ENCODE results near the gene B4GALT2. TPM values are rescaled to one million over a fixed set of nuclear protein-coding genes. Genes with fewer than 3 reads are reported as not detected.

Gene B4GALT2
- total and polyA plus RNA-seq, 10 of the 15 experiments (the other 5 are each of a cell fraction or from before 2014, with no cell fraction given) = 0.98 to 61.0 (median 23.4) TPM

DNA sequence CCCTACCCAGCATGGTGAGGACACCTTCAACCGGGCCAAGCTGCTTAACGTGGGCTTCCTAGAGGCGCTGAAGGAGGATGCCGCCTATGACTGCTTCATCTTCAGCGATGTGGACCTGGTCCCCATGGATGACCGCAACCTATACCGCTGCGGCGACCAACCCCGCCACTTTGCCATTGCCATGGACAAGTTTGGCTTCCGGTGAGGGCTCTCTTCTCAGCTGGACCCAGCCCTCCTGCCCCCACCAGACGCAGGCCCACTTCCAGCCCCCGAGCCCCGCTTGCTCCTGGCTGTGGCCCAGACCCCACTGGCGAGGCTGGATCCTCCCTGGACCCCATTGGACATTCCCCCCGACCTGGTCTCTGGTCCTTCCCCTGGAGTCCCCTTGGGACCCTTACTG, 5.8 kb downstream of the B4GALT2 start (continued):
- TF ChIP-seq E2F4 (IDR thresholded peaks at IDR 0.05; ENCODE audit: low read depth, low read length) (no peak), RBBP5 (conservative IDR thresholded peaks at IDR 0.05) (no peak), MAX (IDR thresholded peaks at IDR 0.05; ENCODE audit: low read depth, low read length) (no peak)

- RAD21 ChIA-PET (ENCODE audit: unreplicated experiment) = no interaction called here
- Histone ChIP-seq H3K79me2 (ENCODE audit: control insufficient read depth, insufficient read depth, low read length) (no peaks in the 10 kb centered on the region; the same call in none of the 2 replicates), H3K9me3 (replicated peaks; ENCODE audit: control insufficient read depth, insufficient read depth, low read length) (no peaks in the 10 kb centered on the region), H2AFZ (ENCODE audit: control insufficient read depth, low read depth, low read length) (no peak overlapping the region), H3K4me1 (ENCODE audit: control insufficient read depth, insufficient read depth, low read length) (peaks cover 5% of the 10 kb centered on the region), H3K27ac (ENCODE audit: control insufficient read depth, insufficient read depth) (no peak overlapping the region), H4K20me1 (ENCODE audit: control insufficient read depth, insufficient read depth) (no peaks in the 10 kb centered on the region), H3K4me3 (no peak overlapping the region), H3K36me3 (ENCODE audit: control insufficient read depth in 2 of 2, insufficient read depth in 2 of 2, low read length in 1 of 2) (peaks cover 0 to 4% of the 10 kb centered on the region in 2 experiments; a peak in 3 of 4 replicates), H3K4me2 (ENCODE audit: control insufficient read depth, insufficient read depth) (no peak overlapping the region), H3K27me3 (replicated peaks in 1 of 2; ENCODE audit: control insufficient read depth in 2 of 2, insufficient read depth in 2 of 2, low read length in 1 of 2) (no peaks in the 10 kb centered on the region), H3K9ac (ENCODE audit: control insufficient read depth, insufficient read depth, low read length) (no peak overlapping the region)
- in situ Hi-C loops (cut with MboI) = no loop called here
- DNase-seq (ENCODE audit: low read depth, low spot score) (no peak), FAIRE-seq (no peak), ATAC-seq (no peak)
- BruUV-seq (replicated peaks) = no TSS peak
- no peak for TF ChIP-seq EGR1 (IDR thresholded peaks at IDR 0.05; ENCODE audit: borderline replicate concordance in 1 of 2, low read depth in 2 of 2, low read length in 2 of 2)
- no peak for TF ChIP-seq RUNX3 (IDR thresholded peaks at IDR 0.05; ENCODE audit: low read length)
- TF ChIP-seq HSF1 (IDR thresholded peaks at IDR 0.05; ENCODE audit: low read depth, low read length) = no peak
- TF ChIP-seq CREM (IDR thresholded peaks at IDR 0.05; ENCODE audit: low read depth) = no peak
- TF ChIP-seq ZNF384 (IDR thresholded peaks at IDR 0.05; ENCODE audit: borderline replicate concordance, low read depth, low read length) = no peak
- TF ChIP-seq, protein P1, sequence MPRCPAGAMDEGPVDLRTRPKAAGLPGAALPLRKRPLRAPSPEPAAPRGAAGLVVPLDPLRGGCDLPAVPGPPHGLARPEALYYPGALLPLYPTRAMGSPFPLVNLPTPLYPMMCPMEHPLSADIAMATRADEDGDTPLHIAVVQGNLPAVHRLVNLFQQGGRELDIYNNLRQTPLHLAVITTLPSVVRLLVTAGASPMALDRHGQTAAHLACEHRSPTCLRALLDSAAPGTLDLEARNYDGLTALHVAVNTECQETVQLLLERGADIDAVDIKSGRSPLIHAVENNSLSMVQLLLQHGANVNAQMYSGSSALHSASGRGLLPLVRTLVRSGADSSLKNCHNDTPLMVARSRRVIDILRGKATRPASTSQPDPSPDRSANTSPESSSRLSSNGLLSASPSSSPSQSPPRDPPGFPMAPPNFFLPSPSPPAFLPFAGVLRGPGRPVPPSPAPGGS (IDR thresholded peaks at IDR 0.05; ENCODE audit: borderline replicate concordance, insufficient read depth, low read depth, low read length, poor library complexity, severe bottlenecking) = no peak
- TF ChIP-seq RELB (IDR thresholded peaks at IDR 0.05; ENCODE audit: low read depth) = no peak
- no peak for TF ChIP-seq POLR2AphosphoS2 (IDR thresholded peaks at IDR 0.05; ENCODE audit: low read depth, low read length)
- TF ChIP-seq, protein P2, sequence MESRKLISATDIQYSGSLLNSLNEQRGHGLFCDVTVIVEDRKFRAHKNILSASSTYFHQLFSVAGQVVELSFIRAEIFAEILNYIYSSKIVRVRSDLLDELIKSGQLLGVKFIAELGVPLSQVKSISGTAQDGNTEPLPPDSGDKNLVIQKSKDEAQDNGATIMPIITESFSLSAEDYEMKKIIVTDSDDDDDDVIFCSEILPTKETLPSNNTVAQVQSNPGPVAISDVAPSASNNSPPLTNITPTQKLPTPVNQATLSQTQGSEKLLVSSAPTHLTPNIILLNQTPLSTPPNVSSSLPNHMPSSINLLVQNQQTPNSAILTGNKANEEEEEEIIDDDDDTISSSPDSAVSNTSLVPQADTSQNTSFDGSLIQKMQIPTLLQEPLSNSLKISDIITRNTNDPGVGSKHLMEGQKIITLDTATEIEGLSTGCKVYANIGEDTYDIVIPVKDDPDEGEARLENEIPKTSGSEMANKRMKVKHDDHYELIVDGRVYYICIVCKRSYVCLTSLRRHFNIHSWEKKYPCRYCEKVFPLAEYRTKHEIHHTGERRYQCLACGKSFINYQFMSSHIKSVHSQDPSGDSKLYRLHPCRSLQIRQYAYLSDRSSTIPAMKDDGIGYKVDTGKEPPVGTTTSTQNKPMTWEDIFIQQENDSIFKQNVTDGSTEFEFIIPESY (IDR thresholded peaks at IDR 0.05) = no peak
- no peak for TF ChIP-seq WRNIP1 (IDR thresholded peaks at IDR 0.05; ENCODE audit: borderline replicate concordance, low read depth, low read length)
- intact Hi-C loops (cut with micrococcal nuclease; ENCODE audit: unreplicated experiment) = no loop called here
- WGBS (ENCODE audit: insufficient coverage, insufficient replicate concordance, low lambda C conversion rate, missing lambda C conversion rate) = 95% methylated on average over 4 of the region's 4 CpGs
- CTCF ChIA-PET = no interaction called here
- SMC1A ChIA-PET (ENCODE audit: uncharacterized antibody, unreplicated experiment) = no interaction called here
- POLR2A ChIA-PET = no interaction called here
Measured at GRCh38 chr1:43985984-43986595, 7.1 kb downstream of the B4GALT2 start.

All from GM12878 (cell line).